Endothelial cell of umbilical vein (primary cell): ENCODE results near the gene ZNF709. TPM values are rescaled to one million over a fixed set of nuclear protein-coding genes. Genes with fewer than 3 reads are reported as not detected.
"Not testable (repeated sequence)": the region's sequence is repeated elsewhere in the genome, so short reads cannot be mapped to it uniquely, and the experiment has no call there.

Source experiments
- BruUV-seq: library from RNA; stranded (reverse); fragments of 400-500 nt; replicated peaks from 2 replicates; lab custom pipeline; 2021; lab: Mats Ljungman, UMichigan
- CTCF ChIA-PET: fragments of 300-600, 350-600 bp; sonication (Branson Sonifier 250); formaldehyde crosslinking; loops from one replicate; lab custom pipeline; 2021; ENCODE audit warnings: antibody characterized with exemption, inconsistent platforms; lab: Charles Lee
- POLR2A ChIA-PET: fragments of 300-600, 350-600 bp; sonication (Branson Sonifier 250); formaldehyde crosslinking; loops from one replicate; lab custom pipeline; 2021; ENCODE audit warnings: antibody characterized with exemption, inconsistent platforms; lab: Charles Lee
- DNase-seq: peaks from one replicate; pipeline ENCODE4 v3.0.0-alpha.2; 2011; ENCODE audit warnings: low read depth, low spot score
- FAIRE-seq: peaks from 2 replicates; lab custom pipeline; 2011; peaks lifted over from hg19 to GRCh38; lab: Jason Lieb, UNC
- H2AFZ ChIP-seq: 2 replicates; pipeline ENCODE4 v1.6.0; 2012; ENCODE audit warnings: low read depth, low read length, control low read depth, inconsistent platforms
- H3K27ac ChIP-seq: 2 replicates; pipeline ENCODE4 v1.5.1; 2011; ENCODE audit warnings: low read depth, mild to moderate bottlenecking, control low read depth, low read length, moderate library complexity; ENCODE audit not compliant: insufficient read depth
- H3K27me3 ChIP-seq, 2 experiments: 2 replicates each; pipeline versions ENCODE4 v1.6.0 to v1.6.1; 2011; ENCODE audit warnings: low read length in 2 of 2, mixed read lengths in 1 of 2; ENCODE audit not compliant: control insufficient read depth in 2 of 2, insufficient read depth in 2 of 2
- H3K36me3 ChIP-seq, 2 experiments: 2 replicates in 1 of 2; 3 replicates in 1 of 2; pipeline ENCODE4 v1.5.1; 2011; ENCODE audit warnings: low read length in 2 of 2, mild to moderate bottlenecking in 1 of 2, moderate library complexity in 1 of 2; ENCODE audit not compliant: control insufficient read depth in 2 of 2, insufficient read depth in 2 of 2; ENCODE audit errors: extremely low read depth in 1 of 2
- H3K4me1 ChIP-seq: 3 replicates; pipeline ENCODE4 v1.5.1; 2011; ENCODE audit warnings: mild to moderate bottlenecking, low read length; ENCODE audit not compliant: control insufficient read depth, insufficient read depth; ENCODE audit errors: extremely low read depth
- H3K4me2 ChIP-seq: 2 replicates; pipeline ENCODE4 v1.6.1; 2011; ENCODE audit warnings: low read length, control low read depth, mixed read lengths; ENCODE audit not compliant: insufficient read depth
- H3K4me3 ChIP-seq, 3 experiments: fragments of 200-600 bp in 1 of 3; sonication (generic), shearing (Covaris generic) in 1 of 3; replicated peaks in 1 of 3; 2 replicates each; pipeline ENCODE4 v1.5.1; 2011 to 2016; ENCODE audit warnings: control low read depth in 3 of 3, low read length in 3 of 3, mild to moderate bottlenecking in 2 of 3, inconsistent platforms in 1 of 3, low read depth in 1 of 3, moderate library complexity in 1 of 3; ENCODE audit not compliant: insufficient read depth in 1 of 3
- H3K79me2 ChIP-seq: 2 replicates; pipeline ENCODE4 v1.6.0; 2012; ENCODE audit warnings: low read length, inconsistent platforms; ENCODE audit not compliant: control insufficient read depth, insufficient read depth
- H3K9ac ChIP-seq: replicated peaks from 2 replicates; pipeline ENCODE3; 2011; ENCODE audit warnings: low read length, control low read depth; ENCODE audit not compliant: insufficient read depth; ENCODE audit errors: extremely low read depth
- H3K9me1 ChIP-seq: replicated peaks from 3 replicates; pipeline ENCODE4 v1.6.0; 2011; ENCODE audit warnings: mild to moderate bottlenecking, low read length; ENCODE audit not compliant: control insufficient read depth, insufficient read depth; ENCODE audit errors: extremely low read depth
- H3K9me3 ChIP-seq: replicated peaks from 2 replicates; pipeline ENCODE4 v1.5.1; 2012; ENCODE audit warnings: low read length, inconsistent platforms; ENCODE audit not compliant: control insufficient read depth, insufficient read depth
- H4K20me1 ChIP-seq: replicated peaks from 2 replicates; pipeline ENCODE3; 2011; ENCODE audit warnings: mild to moderate bottlenecking, low read length; ENCODE audit not compliant: control insufficient read depth, insufficient read depth; ENCODE audit errors: extremely low read depth
- CTCF ChIP-seq, 2 donors: IDR thresholded peaks; 1 replicate in 1 of 2; 2 replicates in 1 of 2; pipeline ENCODE4 v1.5.1; 2011; ENCODE audit warnings: low read length in 2 of 2, mild to moderate bottlenecking in 2 of 2, moderate library complexity in 2 of 2, control low read depth in 1 of 2, inconsistent platforms in 1 of 2, low read depth in 1 of 2; ENCODE audit not compliant: insufficient read depth in 1 of 2; ENCODE audit errors: extremely low read depth in 1 of 2
- EZH2 ChIP-seq: IDR thresholded peaks from 2 replicates; pipeline ENCODE4 v1.6.1; 2012; ENCODE audit warnings: borderline replicate concordance, low read depth, mild to moderate bottlenecking, moderate library complexity, low read length, inconsistent platforms; ENCODE audit not compliant: severe bottlenecking
- FOS ChIP-seq: IDR thresholded peaks from 2 replicates; pipeline ENCODE4 v1.6.1; 2011; ENCODE audit warnings: mild to moderate bottlenecking, low read length, moderate library complexity, borderline replicate concordance; ENCODE audit not compliant: insufficient read depth
- GATA2 ChIP-seq: IDR thresholded peaks from 2 replicates; pipeline ENCODE4 v1.7.0; 2011; ENCODE audit warnings: low read depth, mild to moderate bottlenecking, moderate library complexity, mixed read lengths, low read length; ENCODE audit not compliant: insufficient read length, insufficient read depth
- JUN ChIP-seq: IDR thresholded peaks from 2 replicates; pipeline ENCODE4 v1.6.1; 2011; ENCODE audit warnings: borderline replicate concordance, low read depth; ENCODE audit not compliant: insufficient read length, insufficient read depth
- MAX ChIP-seq: IDR thresholded peaks from 2 replicates; pipeline ENCODE4 v1.6.1; 2011; ENCODE audit not compliant: insufficient read depth, insufficient read length
- MYC ChIP-seq: IDR thresholded peaks from one replicate; pipeline ENCODE4 v1.6.1; 2011; ENCODE audit warnings: mild to moderate bottlenecking, low read depth, low read length
- POLR2A ChIP-seq: IDR thresholded peaks from 2 replicates; pipeline ENCODE4 v1.6.1; 2012; ENCODE audit warnings: low read depth, mild to moderate bottlenecking, control low read depth, low read length
- POLR2AphosphoS5 ChIP-seq: IDR thresholded peaks from 2 replicates; pipeline ENCODE4 v1.6.1; 2012; ENCODE audit warnings: low read depth, mild to moderate bottlenecking, control low read depth, low read length, moderate library complexity; ENCODE audit not compliant: insufficient read depth
- dilution Hi-C: fragments of 300-500 bp; cut with MboI; formaldehyde crosslinking; loops from one replicate; pipeline ENCODE4 v1.15.0; 2019; ENCODE audit warnings: low sequenced_read_pairs; ENCODE audit not compliant: extremely low pct_ligation_motif_present
- intact Hi-C: fragments of 100-400 bp; cut with micrococcal nuclease; formaldehyde crosslinking; loops from one replicate; pipeline ENCODE4 v1.10.0; 2022
- polyA plus RNA-seq, 4 experiments: library from polyadenylated mRNA; depleted of rRNA in 3 of 4; stranded (reverse) in 3 of 4; unstranded in 1 of 4; fragments of >200 nt; gene quantifications; 2 replicates each; pipeline versions ENCODE4 v1.2.1 to v1.2.3, GENCODE V29; 2011 to 2012; ENCODE audit warnings: missing spikeins in 1 of 4
- total RNA-seq: library from RNA; stranded (reverse); gene quantifications from 2 replicates; pipeline ENCODE4 v1.2.3, GENCODE V29; 2021

The ZNF709 gene
- total and polyA plus RNA-seq, 2 donors (not counting 3 experiments of a cell fraction or from before 2014, with no cell fraction given), result 0.65 to 1.8 TPM

- H3K9me3 ChIP-seq, result no peaks in the 10 kb centered on the region
- ChIA-PET CTCF (interaction anchor here (1.6 kb wide), 1 partner anchor 178 kb away, joined by 3 read pairs; no protein-coding TSS in a partner anchor), POLR2A (no interaction called here)
- H3K4me1 ChIP-seq, result peaks cover 5% of the 10 kb centered on the region
- no peak overlapping the region for H3K4me3 ChIP-seq
- H4K20me1 ChIP-seq, result no peaks in the 10 kb centered on the region
- DNase-seq (no peak), FAIRE-seq (no peak)
- no peak for TF ChIP-seq CTCF (IDR thresholded peaks at IDR 0.05; ENCODE audit: extremely low read depth in 1 of 2, insufficient read depth in 1 of 2, low read depth in 1 of 2, low read length in 2 of 2)
- TF ChIP-seq JUN, result no peak
- no peak for TF ChIP-seq FOS
- no peak for TF ChIP-seq GATA2
- TF ChIP-seq POLR2A, result no peak
- TF ChIP-seq EZH2, result no peak
- no peak for TF ChIP-seq MAX
- TF ChIP-seq POLR2AphosphoS5, result no peak
- no peak for TF ChIP-seq MYC
- intact Hi-C loops (no loop called here), dilution Hi-C loops (no loop called here)
- H3K9ac ChIP-seq, result no peak overlapping the region
- H3K4me2 ChIP-seq, result no peak overlapping the region
- H3K79me2 ChIP-seq, result no peaks in the 10 kb centered on the region
- no peaks in the 10 kb centered on the region for H3K9me1 ChIP-seq
- no peaks in the 10 kb centered on the region for H3K36me3 ChIP-seq
- no TSS peak for BruUV-seq
- H2AFZ ChIP-seq, result no peak overlapping the region
- no peaks in the 10 kb centered on the region for H3K27me3 ChIP-seq
- H3K27ac ChIP-seq, result no peak overlapping the region
These were observed 9.7 kb upstream of the ZNF709 start for GRCh38 chr19:12494260-12494860.

- H2AFZ ChIP-seq, dilution Hi-C loops, BruUV-seq, H3K4me1 ChIP-seq, POLR2A ChIA-PET, H3K4me3 ChIP-seq, H3K4me2 ChIP-seq, H3K27me3 ChIP-seq, H3K79me2 ChIP-seq, H4K20me1 ChIP-seq, H3K9ac ChIP-seq, H3K36me3 ChIP-seq, DNase-seq, H3K9me3 ChIP-seq, FAIRE-seq, intact Hi-C loops, H3K9me1 ChIP-seq, H3K27ac ChIP-seq, CTCF ChIA-PET: not testable (repeated sequence)
These were observed 1.7 kb upstream of the ZNF709 start for GRCh38 chr19:12486265-12486783.
